ENCODE results near the gene GLIS1. TPM values are rescaled to one million over a fixed set of nuclear protein-coding genes. Genes with fewer than 3 reads are reported as not detected.

GLIS1 gene
- polyA plus RNA-seq, 1 donor (not counting 4 experiments of a cell fraction or from before 2014, with no cell fraction given) = not detected

GRCh38 chr1:53567851-53568250 lies 171.1 kb downstream of the GLIS1 start:
- DNase-seq (ENCODE audit: low read depth, low spot score) (no peak), FAIRE-seq (no peak)
- H2AFZ ChIP-seq (ENCODE audit: control insufficient read depth, low read length) = no peak overlapping the region
- H4K20me1 ChIP-seq (ENCODE audit: control insufficient read depth, extremely low read depth, insufficient read depth, low read length) = no peaks in the 10 kb centered on the region
- no peaks in the 10 kb centered on the region for H3K79me2 ChIP-seq (ENCODE audit: control insufficient read depth, insufficient read depth, low read length)
- TF ChIP-seq EZH2 (IDR thresholded peaks at IDR 0.05; ENCODE audit: low read length) (no peak), CTCF (optimal IDR thresholded peaks at IDR 0.05 in 1 of 3, IDR thresholded peaks at IDR 0.05 in 1 of 3, conservative IDR thresholded peaks at IDR 0.05 in 1 of 3; ENCODE audit: extremely low read depth in 1 of 3, insufficient read depth in 2 of 3, low read length in 3 of 3) (no peak)
- no peak overlapping the region for H3K9ac ChIP-seq (ENCODE audit: control insufficient read depth, extremely low read depth, insufficient read depth, low read length)
- H3K4me1 ChIP-seq (ENCODE audit: control insufficient read depth, extremely low read depth, insufficient read depth, low read length) = peaks cover 7% of the 10 kb centered on the region
- no peak overlapping the region for H3K27ac ChIP-seq (ENCODE audit: control insufficient read depth, insufficient read depth, low read length)
- H3K9me3 ChIP-seq (ENCODE audit: control insufficient read depth, low read depth, low read length) = no peaks in the 10 kb centered on the region
- no peak overlapping the region for H3K4me3 ChIP-seq (ENCODE audit: control insufficient read depth in 2 of 3, extremely low read depth in 1 of 3, insufficient read depth in 2 of 3, low read depth in 1 of 3, low read length in 3 of 3)
- no peaks in the 10 kb centered on the region for H3K27me3 ChIP-seq (ENCODE audit: control insufficient read depth, extremely low read depth, insufficient read depth, low read length)
- no peak overlapping the region for H3K4me2 ChIP-seq (ENCODE audit: control insufficient read depth, extremely low read depth, insufficient read depth, low read depth, low read length)
- no peaks in the 10 kb centered on the region for H3K9me1 ChIP-seq (ENCODE audit: control insufficient read depth, extremely low read depth, insufficient read depth, low read length)
- no peaks in the 10 kb centered on the region for H3K36me3 ChIP-seq (ENCODE audit: control insufficient read depth in 2 of 2, extremely low read depth in 1 of 2, insufficient read depth in 2 of 2, low read length in 2 of 2)
- dilution Hi-C loops (cut with MboI; ENCODE audit: extremely low pct_ligation_motif_present, low sequenced_read_pairs) = no loop called here

GRCh38 chr1:53567450-53567849 lies 171.5 kb downstream of the GLIS1 start:
- Histone ChIP-seq H3K36me3 (ENCODE audit: control insufficient read depth in 2 of 2, extremely low read depth in 1 of 2, insufficient read depth in 2 of 2, low read length in 2 of 2) (no peaks in the 10 kb centered on the region), H3K9me1 (ENCODE audit: control insufficient read depth, extremely low read depth, insufficient read depth, low read length) (no peaks in the 10 kb centered on the region), H3K4me2 (ENCODE audit: control insufficient read depth, extremely low read depth, insufficient read depth, low read depth, low read length) (no peak overlapping the region), H3K79me2 (ENCODE audit: control insufficient read depth, insufficient read depth, low read length) (no peaks in the 10 kb centered on the region), H2AFZ (ENCODE audit: control insufficient read depth, low read length) (no peak overlapping the region), H3K27ac (ENCODE audit: control insufficient read depth, insufficient read depth, low read length) (no peak overlapping the region), H3K4me1 (ENCODE audit: control insufficient read depth, extremely low read depth, insufficient read depth, low read length) (peaks cover 3% of the 10 kb centered on the region), H3K9ac (ENCODE audit: control insufficient read depth, extremely low read depth, insufficient read depth, low read length) (no peak overlapping the region), H3K27me3 (ENCODE audit: control insufficient read depth, extremely low read depth, insufficient read depth, low read length) (no peaks in the 10 kb centered on the region), H3K9me3 (ENCODE audit: control insufficient read depth, low read depth, low read length) (no peaks in the 10 kb centered on the region), H4K20me1 (ENCODE audit: control insufficient read depth, extremely low read depth, insufficient read depth, low read length) (no peaks in the 10 kb centered on the region), H3K4me3 (ENCODE audit: control insufficient read depth in 2 of 3, extremely low read depth in 1 of 3, insufficient read depth in 2 of 3, low read depth in 1 of 3, low read length in 3 of 3) (no peak overlapping the region)
- no peak for TF ChIP-seq CTCF (optimal IDR thresholded peaks at IDR 0.05 in 1 of 3, IDR thresholded peaks at IDR 0.05 in 1 of 3, conservative IDR thresholded peaks at IDR 0.05 in 1 of 3; ENCODE audit: extremely low read depth in 1 of 3, insufficient read depth in 2 of 3, low read length in 3 of 3)
- no peak for TF ChIP-seq EZH2 (IDR thresholded peaks at IDR 0.05; ENCODE audit: low read length)
- DNase-seq (ENCODE audit: low read depth, low spot score) (no peak), FAIRE-seq (no peak)
- dilution Hi-C loops (cut with MboI; ENCODE audit: extremely low pct_ligation_motif_present, low sequenced_read_pairs) = no loop called here

Data from keratinocyte (primary cell).